D721Med (cell line): ENCODE data around the gene LDB2.

ENCODE experiments used
- DNase-seq: peaks from one replicate; pipeline ENCODE4 v3.0.0; 2011; ENCODE audit warnings: low spot score; ENCODE audit not compliant: insufficient read length
- FAIRE-seq: peaks from 2 replicates; lab custom pipeline; 2011; peaks lifted over from hg19 to GRCh38; lab: Jason Lieb, UNC
- TF ChIP-seq, protein P1 (sequence below): IDR thresholded peaks from 2 replicates; pipeline ENCODE4 v1.5.1; 2012; ENCODE audit warnings: mild to moderate bottlenecking, control low read depth; ENCODE audit not compliant: insufficient read depth; ENCODE audit errors: missing control alignments

LDB2 gene

DNA sequence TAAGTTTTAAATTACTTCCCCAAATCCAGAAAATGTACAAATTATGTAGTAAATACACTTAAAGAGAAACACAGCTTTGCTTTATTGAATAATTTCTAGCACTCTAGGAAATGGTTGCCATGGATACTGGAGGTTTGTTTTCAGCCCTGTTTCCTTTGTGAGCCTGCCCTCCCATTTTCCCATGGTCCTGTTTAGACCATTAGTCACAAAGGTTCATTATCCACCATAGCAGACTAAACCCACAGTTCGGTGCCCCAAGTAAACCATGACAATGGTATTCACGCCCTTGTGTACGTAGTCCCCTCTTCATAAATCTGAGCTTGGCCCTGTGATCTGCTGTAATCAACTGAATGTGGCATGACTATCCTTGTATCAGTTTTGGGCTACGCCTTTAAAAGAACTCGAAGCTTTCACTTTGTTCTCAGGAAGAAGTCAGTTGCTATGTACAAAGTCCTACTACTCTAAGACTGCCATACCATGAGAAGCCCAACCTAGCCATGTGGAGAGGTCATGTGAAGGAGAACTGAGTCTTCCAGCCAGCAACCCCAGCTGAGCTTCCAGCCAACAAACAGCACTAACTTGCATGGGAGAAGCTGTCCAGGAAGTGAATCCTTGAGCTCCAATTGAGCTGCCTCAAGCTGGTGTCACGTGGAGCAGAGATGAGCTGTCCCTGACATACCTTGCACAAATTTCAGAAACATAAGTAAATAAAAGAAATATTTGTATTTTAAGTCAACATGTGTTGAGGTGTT, 300.4 kb downstream of the LDB2 start:
- DNase-seq: no peak
- TF ChIP-seq, protein P1, sequence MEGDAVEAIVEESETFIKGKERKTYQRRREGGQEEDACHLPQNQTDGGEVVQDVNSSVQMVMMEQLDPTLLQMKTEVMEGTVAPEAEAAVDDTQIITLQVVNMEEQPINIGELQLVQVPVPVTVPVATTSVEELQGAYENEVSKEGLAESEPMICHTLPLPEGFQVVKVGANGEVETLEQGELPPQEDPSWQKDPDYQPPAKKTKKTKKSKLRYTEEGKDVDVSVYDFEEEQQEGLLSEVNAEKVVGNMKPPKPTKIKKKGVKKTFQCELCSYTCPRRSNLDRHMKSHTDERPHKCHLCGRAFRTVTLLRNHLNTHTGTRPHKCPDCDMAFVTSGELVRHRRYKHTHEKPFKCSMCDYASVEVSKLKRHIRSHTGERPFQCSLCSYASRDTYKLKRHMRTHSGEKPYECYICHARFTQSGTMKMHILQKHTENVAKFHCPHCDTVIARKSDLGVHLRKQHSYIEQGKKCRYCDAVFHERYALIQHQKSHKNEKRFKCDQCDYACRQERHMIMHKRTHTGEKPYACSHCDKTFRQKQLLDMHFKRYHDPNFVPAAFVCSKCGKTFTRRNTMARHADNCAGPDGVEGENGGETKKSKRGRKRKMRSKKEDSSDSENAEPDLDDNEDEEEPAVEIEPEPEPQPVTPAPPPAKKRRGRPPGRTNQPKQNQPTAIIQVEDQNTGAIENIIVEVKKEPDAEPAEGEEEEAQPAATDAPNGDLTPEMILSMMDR: no peak
- FAIRE-seq: no peak

DNA sequence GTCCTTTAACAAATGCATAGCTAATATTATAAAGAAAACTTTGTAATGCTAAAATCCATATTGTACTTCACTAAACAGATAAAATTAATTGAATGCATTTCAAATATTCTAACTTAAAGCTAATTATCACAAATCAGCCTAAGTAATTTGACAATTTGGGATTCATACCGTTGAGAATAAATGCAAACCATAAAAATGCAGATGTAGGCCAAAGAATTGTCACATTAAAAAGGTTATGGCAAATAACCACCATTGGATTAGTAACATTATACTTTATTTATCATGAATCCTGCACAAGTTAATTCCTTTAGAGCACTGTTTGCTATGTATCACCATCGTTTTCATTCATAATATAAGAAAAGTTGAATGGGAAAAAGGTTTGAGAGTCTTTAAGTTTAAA, 301.0 kb downstream of the LDB2 start:
- FAIRE-seq: peak; percentile 64
- DNase-seq: no peak
- TF ChIP-seq, protein P1: no peak

DNA sequence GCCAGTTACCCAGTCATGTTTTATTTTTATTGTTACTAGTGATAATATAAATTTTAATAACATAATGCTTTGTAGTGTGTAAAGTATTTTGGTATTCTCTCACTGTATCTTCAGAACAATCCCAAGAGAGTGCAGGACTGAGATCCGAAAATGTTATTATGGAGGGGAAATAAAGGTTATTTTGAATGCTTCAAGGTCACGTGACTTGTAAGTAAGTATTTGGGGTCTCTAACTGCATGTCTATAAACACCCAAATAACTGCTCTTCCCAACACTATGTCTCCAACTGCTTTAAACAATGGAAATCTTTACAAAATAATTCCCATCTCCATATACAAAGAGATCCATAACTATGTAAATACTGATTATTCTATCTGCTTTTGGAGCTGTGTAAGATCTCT, 302.2 kb downstream of the LDB2 start:
- TF ChIP-seq, protein P1: no peak
- no peak for DNase-seq
- FAIRE-seq: no peak

DNA sequence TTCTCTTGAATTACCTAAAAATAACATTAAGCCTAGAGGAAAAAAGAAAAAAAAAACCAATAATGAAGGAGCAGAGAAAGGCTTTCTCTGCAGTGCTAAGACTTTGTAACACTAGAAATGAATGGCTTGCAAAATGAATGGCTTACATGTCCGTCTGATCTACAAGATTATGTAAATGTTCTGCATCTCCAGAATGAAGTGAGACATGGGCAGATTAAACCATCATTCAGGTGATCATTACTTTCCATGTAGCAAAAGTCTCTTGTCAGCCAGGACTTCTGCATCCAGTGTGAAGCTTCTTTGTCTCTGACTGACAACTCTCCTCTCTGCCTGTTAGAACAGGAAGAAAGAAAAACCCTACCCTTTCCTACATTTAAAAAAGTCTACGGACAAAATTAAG, 304.3 kb downstream of the LDB2 start:
- peak; percentile 58 for FAIRE-seq
- TF ChIP-seq, protein P1: no peak
- DNase-seq: no peak

DNA sequence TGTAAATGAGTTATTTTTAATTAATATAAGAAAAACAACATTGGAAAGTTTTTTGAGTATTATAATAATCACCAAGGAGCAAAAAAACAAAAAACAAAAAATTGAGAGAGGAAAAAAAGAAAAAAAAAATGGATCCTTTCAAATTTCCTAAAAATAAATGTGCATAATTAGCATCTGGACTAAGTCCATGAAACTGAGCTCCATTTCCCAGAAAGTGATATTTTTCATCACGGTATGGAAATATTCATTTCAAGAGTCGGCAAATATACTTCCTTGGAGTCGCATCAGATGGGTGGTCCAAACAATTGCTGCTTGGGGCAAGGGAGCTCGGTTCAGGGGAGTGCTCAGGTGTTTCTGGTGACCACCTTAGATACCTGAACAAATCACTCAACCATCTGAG, 305.1 kb downstream of the LDB2 start:
- TF ChIP-seq, protein P1: no peak
- no peak for DNase-seq
- FAIRE-seq: no peak

DNA sequence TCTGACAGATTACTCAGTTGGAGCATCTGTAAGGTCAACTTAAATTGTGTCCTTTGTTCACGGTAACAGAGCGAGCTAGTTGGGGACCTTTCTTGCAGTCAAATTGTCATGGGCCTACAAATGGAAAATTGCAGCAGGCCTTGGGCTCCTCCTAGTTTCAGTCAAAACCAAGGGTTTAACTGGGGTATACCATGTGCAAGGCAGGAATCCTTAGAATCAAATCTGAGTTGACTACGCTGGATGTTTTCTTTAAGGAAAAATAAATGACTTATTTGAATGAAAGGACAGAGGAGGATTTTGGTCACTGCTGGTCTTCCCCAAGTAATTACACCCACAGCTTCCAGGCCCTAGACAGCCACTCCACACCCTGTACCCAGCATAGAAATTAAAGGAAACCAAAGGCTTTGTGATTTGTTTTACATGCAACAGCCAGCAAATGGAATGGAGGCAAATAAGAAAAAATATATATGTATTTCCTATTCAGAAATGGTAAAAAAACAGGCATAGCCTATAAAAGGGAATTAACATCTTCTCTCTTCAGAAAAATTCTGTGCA, 307.1 kb downstream of the LDB2 start:
- DNase-seq: no peak
- TF ChIP-seq, protein P1: no peak

DNA sequence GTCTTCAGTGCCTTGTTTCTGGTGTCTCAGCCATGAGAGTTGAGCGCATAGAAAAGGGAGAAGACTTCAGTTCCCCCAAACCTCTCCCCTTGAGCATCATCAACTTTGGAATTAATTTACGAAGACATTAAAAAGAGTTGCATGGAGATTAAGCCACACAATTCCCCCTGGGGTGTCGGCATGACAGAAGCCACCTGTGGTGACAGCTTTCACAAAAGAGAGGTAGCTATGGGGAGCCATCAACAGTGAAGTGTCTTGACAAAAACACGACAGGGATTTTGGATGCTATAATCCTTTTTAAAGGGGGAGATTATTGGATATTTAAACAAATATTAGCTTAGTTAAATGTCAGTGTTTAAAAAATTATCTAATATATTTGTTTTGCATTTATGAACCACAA, 307.6 kb downstream of the LDB2 start:
- TF ChIP-seq, protein P1: no peak
- DNase-seq: no peak
- FAIRE-seq: no peak

More for the DNA sequence above, 307.1 kb downstream of the LDB2 start:
- FAIRE-seq: no peak
